Activated T-cell treated with anti-CD3 and anti-CD28 coated beads, Interleukin-2, amount 50 U/mL, for 24 hours (primary cell): Measurements from ENCODE around the gene RPS27L.

Experiments used
- DNase-seq: peaks from one replicate; pipeline ENCODE4 v3.0.0-alpha.2; 2020
- H3K27ac Mint-ChIP-seq: 2 replicates; pipeline ENCODE4 v1.8.0; 2020; ENCODE audit warnings: mild to moderate bottlenecking, mixed read lengths
- H3K27me3 Mint-ChIP-seq: 2 replicates; pipeline ENCODE4 v1.8.0; 2020; ENCODE audit warnings: mixed read lengths
- H3K36me3 Mint-ChIP-seq: 2 replicates; pipeline ENCODE4 v1.8.0; 2020; ENCODE audit warnings: low read depth, mixed read lengths
- H3K4me1 Mint-ChIP-seq: 2 replicates; pipeline ENCODE4 v1.8.0; 2020; ENCODE audit warnings: low read depth, mixed read lengths
- H3K4me3 Mint-ChIP-seq: 2 replicates; pipeline ENCODE4 v1.8.0; 2020; ENCODE audit warnings: mild to moderate bottlenecking, moderate library complexity, mixed read lengths
- H3K9me3 Mint-ChIP-seq: 2 replicates; pipeline ENCODE4 v1.8.0; 2020; ENCODE audit warnings: mixed read lengths

Gene RPS27L

GRCh38 chr15:63135281-63135680, 22.0 kb downstream of the RPS27L start:
- Mint-ChIP-seq H3K27me3 (no peaks in the 10 kb centered on the region), H3K9me3 (no peaks in the 10 kb centered on the region), H3K4me3 (no peak overlapping the region), H3K27ac (no peak overlapping the region), H3K4me1 (peaks cover 12% of the 10 kb centered on the region), H3K36me3 (peaks cover 33% of the 10 kb centered on the region)
- DNase-seq = no peak

GRCh38 chr15:63134245-63134985, 22.9 kb downstream of the RPS27L start:
- Mint-ChIP-seq H3K36me3 (peaks cover 41% of the 10 kb centered on the region), H3K9me3 (no peaks in the 10 kb centered on the region), H3K27ac (no peak overlapping the region), H3K27me3 (no peaks in the 10 kb centered on the region), H3K4me3 (no peak overlapping the region), H3K4me1 (peaks cover 12% of the 10 kb centered on the region)
- DNase-seq = no peak

GRCh38 chr15:63133786-63134185, 23.5 kb downstream of the RPS27L start:
- no peak for DNase-seq
- H3K4me1 Mint-ChIP-seq = peaks cover 12% of the 10 kb centered on the region
- H3K36me3 Mint-ChIP-seq = peaks cover 48% of the 10 kb centered on the region
- H3K27me3 Mint-ChIP-seq = no peaks in the 10 kb centered on the region
- H3K9me3 Mint-ChIP-seq = no peaks in the 10 kb centered on the region
- H3K4me3 Mint-ChIP-seq = no peak overlapping the region
- H3K27ac Mint-ChIP-seq = no peak overlapping the region

- H3K4me3 Mint-ChIP-seq = no peak overlapping the region
- no peaks in the 10 kb centered on the region for H3K27me3 Mint-ChIP-seq
- H3K4me1 Mint-ChIP-seq = peaks cover 13% of the 10 kb centered on the region
- no peaks in the 10 kb centered on the region for H3K9me3 Mint-ChIP-seq
- H3K27ac Mint-ChIP-seq = no peak overlapping the region
- DNase-seq = no peak
- H3K36me3 Mint-ChIP-seq = peaks cover 63% of the 10 kb centered on the region
Measured at GRCh38 chr15:63126726-63127125, 30.6 kb downstream of the RPS27L start.

GRCh38 chr15:63124506-63124905, 32.8 kb downstream of the RPS27L start:
- H3K4me1 Mint-ChIP-seq = peaks cover 19% of the 10 kb centered on the region
- H3K27ac Mint-ChIP-seq = no peak overlapping the region
- peaks cover 5% of the 10 kb centered on the region for H3K9me3 Mint-ChIP-seq
- H3K36me3 Mint-ChIP-seq = peaks cover 44% of the 10 kb centered on the region
- DNase-seq = no peak
- H3K4me3 Mint-ChIP-seq = no peak overlapping the region
- no peaks in the 10 kb centered on the region for H3K27me3 Mint-ChIP-seq

- DNase-seq = peak; percentile 95
- Mint-ChIP-seq H3K4me1 (peaks cover 17% of the 10 kb centered on the region), H3K27ac (peak overlapping the region; percentile 93), H3K4me3 (peak overlapping the region; percentile 92), H3K9me3 (peaks cover 9% of the 10 kb centered on the region), H3K27me3 (no peaks in the 10 kb centered on the region), H3K36me3 (peaks cover 28% of the 10 kb centered on the region)
Measured at GRCh38 chr15:63122002-63122875, 35.0 kb downstream of the RPS27L start.

GRCh38 chr15:63121382-63122001, 35.8 kb downstream of the RPS27L start, which contains the start of gene LACTB:
TSS of gene LACTB (plus strand) at chr15:63121861. CDS start at chr15:63121872, 11 bp downstream.
- Mint-ChIP-seq H3K27me3 (no peaks in the 10 kb centered on the region), H3K4me1 (peaks cover 15% of the 10 kb centered on the region), H3K27ac (peak within 1 kb of the TSS; percentile 93), H3K9me3 (peaks cover 9% of the 10 kb centered on the region), H3K36me3 (peaks cover 21% of the 10 kb centered on the region), H3K4me3 (peak within 1 kb of the TSS; percentile 92)
- DNase-seq = peak; percentile 88

- no peaks in the 10 kb centered on the region for H3K27me3 Mint-ChIP-seq
- H3K36me3 Mint-ChIP-seq = peaks cover 7% of the 10 kb centered on the region
- peaks cover 9% of the 10 kb centered on the region for H3K9me3 Mint-ChIP-seq
- no peak for DNase-seq
- H3K27ac Mint-ChIP-seq = no peak overlapping the region
- H3K4me3 Mint-ChIP-seq = no peak overlapping the region
- H3K4me1 Mint-ChIP-seq = peaks cover 14% of the 10 kb centered on the region
Measured at GRCh38 chr15:63118854-63119253, 38.4 kb downstream of the RPS27L start.

GRCh38 chr15:63114465-63114864, 42.8 kb downstream of the RPS27L start:
- no peaks in the 10 kb centered on the region for H3K36me3 Mint-ChIP-seq
- H3K4me1 Mint-ChIP-seq = no peaks in the 10 kb centered on the region
- no peak for DNase-seq
- peaks cover 3% of the 10 kb centered on the region for H3K9me3 Mint-ChIP-seq
- no peak overlapping the region for H3K27ac Mint-ChIP-seq
- no peaks in the 10 kb centered on the region for H3K27me3 Mint-ChIP-seq
- H3K4me3 Mint-ChIP-seq = no peak overlapping the region

GRCh38 chr15:63112871-63113270, 44.4 kb downstream of the RPS27L start:
- DNase-seq = no peak
- Mint-ChIP-seq H3K27ac (no peak overlapping the region), H3K4me1 (no peaks in the 10 kb centered on the region)

GRCh38 chr15:63111481-63111880, 45.8 kb downstream of the RPS27L start:
- H3K27me3 Mint-ChIP-seq = peaks cover 2% of the 10 kb centered on the region
- DNase-seq = no peak
- H3K4me1 Mint-ChIP-seq = no peaks in the 10 kb centered on the region
- H3K27ac Mint-ChIP-seq = no peak overlapping the region
- H3K36me3 Mint-ChIP-seq = no peaks in the 10 kb centered on the region
- H3K9me3 Mint-ChIP-seq = no peaks in the 10 kb centered on the region
- H3K4me3 Mint-ChIP-seq = no peak overlapping the region

More at GRCh38 chr15:63112871-63113270, 44.4 kb downstream of the RPS27L start:
- H3K27me3 Mint-ChIP-seq = peaks cover 2% of the 10 kb centered on the region
- no peak overlapping the region for H3K4me3 Mint-ChIP-seq
- no peaks in the 10 kb centered on the region for H3K36me3 Mint-ChIP-seq
- H3K9me3 Mint-ChIP-seq = no peaks in the 10 kb centered on the region

- no peak for DNase-seq
- no peaks in the 10 kb centered on the region for H3K36me3 Mint-ChIP-seq
- H3K4me3 Mint-ChIP-seq = no peak overlapping the region
Measured at GRCh38 chr15:63110428-63111026, 46.8 kb downstream of the RPS27L start.

GRCh38 chr15:63109920-63110319, 47.4 kb downstream of the RPS27L start:
- Mint-ChIP-seq H3K27me3 (peaks cover 6% of the 10 kb centered on the region), H3K4me1 (no peaks in the 10 kb centered on the region), H3K4me3 (no peak overlapping the region), H3K27ac (no peak overlapping the region), H3K9me3 (no peaks in the 10 kb centered on the region), H3K36me3 (no peaks in the 10 kb centered on the region)
- DNase-seq = no peak

More at GRCh38 chr15:63110428-63111026, 46.8 kb downstream of the RPS27L start:
- H3K27ac Mint-ChIP-seq = no peak overlapping the region
- no peaks in the 10 kb centered on the region for H3K9me3 Mint-ChIP-seq
- H3K27me3 Mint-ChIP-seq = peaks cover 2% of the 10 kb centered on the region
- H3K4me1 Mint-ChIP-seq = no peaks in the 10 kb centered on the region

GRCh38 chr15:63109498-63109897, 47.8 kb downstream of the RPS27L start:
- peaks cover 7% of the 10 kb centered on the region for H3K27me3 Mint-ChIP-seq
- no peaks in the 10 kb centered on the region for H3K36me3 Mint-ChIP-seq
- H3K4me3 Mint-ChIP-seq = no peak overlapping the region
- H3K9me3 Mint-ChIP-seq = no peaks in the 10 kb centered on the region
- H3K27ac Mint-ChIP-seq = no peak overlapping the region
- DNase-seq = no peak
- H3K4me1 Mint-ChIP-seq = no peaks in the 10 kb centered on the region
